Stimulated activated CD4-positive, alpha-beta T cell treated with anti-CD3 and anti-CD28 coated beads, Interleukin-4, amount 100 ng/mL, for 4 hours (primary cell): ENCODE results near the gene GNL2.
A peak's percentile ranks its signal among the peaks of the same experiment; 100 is the strongest.

ENCODE experiments used
- DNase-seq, 2 experiments: peaks; one replicate each; pipeline ENCODE4 v3.0.0-alpha.2; 2020

The GNL2 gene

DNA sequence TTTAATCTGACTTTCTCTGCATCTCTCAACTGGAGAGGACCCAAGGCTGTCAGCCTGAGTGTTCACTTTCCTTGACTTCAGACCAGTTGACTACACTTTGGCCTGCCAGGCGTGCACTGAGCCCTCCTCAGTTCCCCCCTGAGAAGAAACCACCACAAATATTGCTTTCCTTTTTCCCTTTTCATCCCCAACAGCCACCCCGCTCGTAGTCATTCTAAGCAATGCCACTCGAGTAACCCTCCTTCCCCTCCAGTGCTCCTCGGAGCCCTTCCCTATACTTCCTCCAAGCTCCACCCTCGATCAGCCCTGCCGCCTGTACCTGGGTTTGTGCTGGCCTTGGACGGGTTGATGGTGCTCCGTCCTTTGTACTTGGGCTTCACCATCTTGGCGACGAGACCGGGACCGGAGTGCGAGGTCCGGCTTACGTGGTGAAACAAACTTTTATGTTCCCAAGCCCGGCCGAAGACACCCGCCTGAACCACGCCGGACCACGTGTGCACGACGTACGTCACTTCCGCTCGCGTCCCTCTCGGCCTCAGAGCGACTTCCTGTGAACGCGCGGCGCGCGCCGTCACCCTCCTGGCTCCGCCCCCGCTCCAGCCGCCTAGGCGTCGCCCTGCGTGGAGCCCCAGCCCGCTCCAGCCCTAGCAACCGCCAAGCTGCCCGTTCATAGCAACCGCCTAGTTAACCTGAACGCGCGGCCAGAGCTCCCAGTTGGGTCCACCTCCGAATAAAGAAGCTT is at the start of gene GNL2:
TSS of gene GNL2 (minus strand) at position 498 of the 742 bp plus-strand sequence. CDS start at position 383, 115 bp downstream.
- peak; percentile 94 to 96 for DNase-seq

DNA sequence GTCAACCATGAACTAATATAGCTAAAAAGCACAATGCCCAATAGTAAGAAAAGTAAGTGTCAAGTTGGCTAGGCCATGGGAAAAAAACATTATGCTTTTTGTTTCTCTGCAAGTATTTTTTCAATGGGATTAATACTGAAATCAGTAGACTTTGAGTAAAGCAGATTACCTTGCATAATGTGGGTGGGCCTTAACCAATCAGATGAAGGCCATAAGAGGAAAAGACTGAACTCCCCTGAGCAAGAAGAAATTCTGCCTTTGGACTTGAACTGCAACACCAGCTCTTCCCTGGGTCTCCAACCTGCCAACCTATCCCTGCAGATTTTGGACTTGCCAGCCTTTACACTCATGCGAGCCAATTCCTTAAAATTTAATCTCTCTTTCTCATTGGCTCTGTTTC is 45.3 kb upstream of the GNL2 start:
- DNase-seq, result no peak

DNA sequence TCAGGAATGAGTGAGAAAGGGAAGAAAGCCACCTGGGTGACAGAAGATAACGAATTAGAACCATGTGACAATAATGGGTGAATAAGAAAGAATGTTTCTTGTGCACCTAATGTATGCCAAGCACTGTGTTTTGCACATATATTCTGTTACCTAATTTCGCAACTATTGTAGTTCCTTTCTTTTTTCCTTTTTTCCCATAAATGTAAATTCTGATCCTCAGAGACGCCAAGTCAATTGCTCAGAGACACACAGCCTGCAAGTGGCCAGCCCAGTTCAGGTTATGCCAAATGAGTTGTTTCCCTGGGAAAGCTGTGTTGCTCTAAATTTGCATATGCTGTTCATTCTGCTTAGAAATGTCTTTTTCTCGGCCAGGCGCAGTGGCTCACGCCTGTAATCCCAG is 40.7 kb upstream of the GNL2 start:
- DNase-seq, result no peak

DNA sequence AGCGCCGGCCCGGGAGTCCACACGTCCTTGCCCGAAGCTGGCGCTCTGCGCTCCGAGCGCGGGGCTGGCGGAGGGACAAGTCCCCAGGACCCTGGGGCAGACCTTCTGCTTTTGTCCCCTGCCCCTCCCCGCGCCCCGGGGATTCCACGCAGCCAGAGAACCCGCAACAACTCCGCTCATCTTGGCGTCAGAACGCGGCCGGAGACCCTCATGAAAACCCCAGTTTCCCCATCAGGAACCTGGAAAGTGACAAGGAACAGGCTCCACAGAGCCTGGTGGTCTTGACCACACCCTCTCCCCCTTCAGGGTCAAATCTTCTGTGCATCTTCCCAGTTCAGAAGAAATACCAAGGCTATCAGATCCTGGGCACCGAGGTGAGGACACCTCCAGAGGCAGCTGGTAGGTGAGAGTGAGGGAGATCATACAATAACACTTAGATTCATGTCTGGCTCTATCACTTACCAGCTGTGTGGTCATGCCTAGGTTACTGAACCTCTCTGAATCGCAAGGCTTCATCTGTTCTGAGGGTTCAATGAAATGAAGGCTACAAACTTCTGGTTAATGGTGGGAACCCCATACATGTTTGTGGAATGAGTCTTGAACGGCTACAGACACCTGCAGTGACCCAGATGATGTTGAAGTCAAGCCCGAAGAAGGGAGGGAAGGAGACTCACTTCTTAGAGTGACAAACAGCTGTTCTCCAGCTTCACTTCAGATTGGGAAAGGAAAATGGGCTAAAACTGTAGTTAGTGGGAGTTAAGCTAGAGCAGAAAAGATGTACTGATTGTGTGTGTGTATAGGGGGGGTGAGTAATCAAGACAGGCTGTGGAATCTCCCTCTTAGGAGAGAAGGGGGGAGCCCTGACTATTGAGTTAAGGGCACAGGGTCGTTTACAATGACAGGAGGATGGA is 39.5 kb upstream of the GNL2 start:
- no peak for DNase-seq

DNA sequence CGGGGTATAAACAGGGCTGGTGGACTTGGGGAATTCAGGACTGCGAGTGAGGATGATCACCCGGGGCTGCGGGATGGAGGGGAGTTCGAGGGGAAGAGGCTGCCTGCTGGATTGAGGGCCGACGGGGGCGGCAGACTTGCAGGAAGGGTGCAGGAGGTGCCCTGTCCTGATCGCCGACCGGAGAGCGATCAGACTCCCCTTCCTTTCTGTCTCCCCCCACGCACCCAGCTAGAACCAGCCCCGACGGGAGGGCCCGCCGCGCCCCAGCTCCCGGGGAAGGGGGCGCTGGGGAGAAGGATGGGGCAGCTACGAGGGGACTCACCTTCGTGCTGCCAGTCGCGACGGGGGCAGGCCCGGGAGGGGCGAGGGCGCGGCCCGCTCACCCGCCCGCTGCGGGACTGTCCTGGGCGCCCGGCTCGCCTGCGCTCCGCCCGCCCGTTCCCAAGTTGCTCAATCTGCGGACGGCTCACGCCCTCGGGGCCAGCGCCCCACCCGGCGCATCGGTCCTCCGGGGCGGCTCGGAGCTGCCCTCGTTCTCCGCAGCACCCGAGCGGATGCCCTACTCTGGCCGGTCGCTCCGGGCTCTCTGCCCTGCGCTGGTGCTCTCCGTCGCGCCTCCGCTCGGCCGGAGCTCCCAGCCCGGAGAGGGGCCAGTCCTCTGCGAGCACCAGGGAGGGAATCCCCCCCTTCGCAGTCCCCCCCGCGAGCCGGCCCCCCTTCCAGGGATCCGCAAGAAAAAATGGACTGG is 38.7 kb upstream of the GNL2 start, which contains the start of gene RSPO1:
TSS of gene RSPO1 (minus strand) at position 649 of the 748 bp plus-strand sequence. CDS start 5,231 bp downstream, outside the sequence.
- no peak for DNase-seq

DNA sequence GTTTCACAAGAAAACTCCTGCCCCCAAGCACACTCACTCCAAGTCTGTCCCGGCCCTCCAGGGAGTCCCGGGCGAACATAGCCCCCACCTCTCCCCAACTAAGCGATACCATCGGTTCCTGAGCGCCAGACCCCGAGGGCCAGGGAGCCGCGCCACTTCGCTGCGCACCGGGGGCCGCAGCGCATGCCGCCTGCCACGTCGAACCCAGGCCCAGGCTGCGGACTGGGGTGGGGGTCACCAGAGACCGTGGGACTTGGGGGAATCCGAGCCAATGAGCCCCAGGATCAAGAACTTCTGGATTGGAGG is 38.2 kb upstream of the GNL2 start:
- DNase-seq, result no peak

DNA sequence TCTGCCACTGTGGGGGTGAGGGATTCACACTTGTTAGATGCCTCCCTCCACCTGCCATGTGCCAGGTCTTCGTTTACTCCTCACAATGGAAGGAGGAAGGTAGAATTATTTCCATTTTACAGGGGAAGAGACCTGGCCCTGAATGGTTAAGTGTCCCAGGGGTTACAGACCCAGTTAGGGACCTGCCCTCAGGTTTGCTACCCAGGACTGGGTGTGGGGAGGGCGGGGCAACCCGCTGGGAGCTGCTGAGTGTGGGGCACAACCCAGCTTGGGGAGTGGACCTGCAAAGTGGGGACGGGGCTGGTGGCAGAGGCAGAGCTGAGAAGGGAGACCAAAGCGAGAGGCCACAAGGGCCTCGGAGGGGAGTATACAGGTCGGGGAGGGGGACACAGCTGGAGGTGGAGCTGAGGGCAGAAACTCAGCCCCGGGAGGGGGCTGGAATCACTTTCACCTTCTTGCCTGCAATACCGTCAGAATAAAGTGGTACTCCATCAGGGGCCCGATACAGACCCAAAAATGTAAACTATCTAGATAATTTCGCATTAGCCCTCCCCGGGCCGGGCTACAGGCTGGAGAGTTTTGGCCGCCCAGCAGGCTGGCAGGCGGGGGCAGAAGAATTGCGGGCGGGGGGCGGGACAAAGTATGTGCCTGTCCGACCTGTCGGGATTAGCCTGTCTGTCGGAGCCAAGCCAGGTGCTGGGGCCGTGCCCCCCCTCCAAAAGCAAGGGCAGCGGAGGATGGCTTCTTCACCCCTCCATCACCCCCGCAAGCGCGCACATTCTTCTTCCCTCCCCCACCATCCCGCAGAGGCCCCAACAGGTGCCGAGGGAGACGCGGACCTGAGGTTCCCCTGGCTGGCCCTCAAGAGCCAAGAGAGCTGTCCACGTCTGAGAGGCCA is 37.6 kb upstream of the GNL2 start:
- DNase-seq, result no peak

DNA sequence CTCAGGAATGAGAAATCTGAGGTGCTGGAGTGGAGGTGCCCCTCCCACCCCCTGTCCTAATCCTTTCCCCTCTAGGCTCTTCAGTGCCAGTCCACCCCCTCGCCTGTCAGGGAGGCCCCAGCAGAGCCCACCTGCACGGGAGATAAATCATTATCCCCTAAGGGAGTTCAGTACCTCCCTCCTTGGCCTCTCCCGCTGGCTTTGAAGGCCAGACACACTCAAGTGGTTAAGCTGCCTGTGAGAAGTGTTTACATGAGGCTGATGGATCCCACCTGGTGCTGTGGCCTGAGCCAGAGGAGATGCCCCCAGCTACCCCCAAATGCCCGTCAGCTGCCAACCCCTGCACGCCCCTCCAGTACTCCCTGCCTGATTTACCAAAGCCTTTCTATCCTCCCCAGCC is 35.3 kb upstream of the GNL2 start:
- DNase-seq, result no peak

DNA sequence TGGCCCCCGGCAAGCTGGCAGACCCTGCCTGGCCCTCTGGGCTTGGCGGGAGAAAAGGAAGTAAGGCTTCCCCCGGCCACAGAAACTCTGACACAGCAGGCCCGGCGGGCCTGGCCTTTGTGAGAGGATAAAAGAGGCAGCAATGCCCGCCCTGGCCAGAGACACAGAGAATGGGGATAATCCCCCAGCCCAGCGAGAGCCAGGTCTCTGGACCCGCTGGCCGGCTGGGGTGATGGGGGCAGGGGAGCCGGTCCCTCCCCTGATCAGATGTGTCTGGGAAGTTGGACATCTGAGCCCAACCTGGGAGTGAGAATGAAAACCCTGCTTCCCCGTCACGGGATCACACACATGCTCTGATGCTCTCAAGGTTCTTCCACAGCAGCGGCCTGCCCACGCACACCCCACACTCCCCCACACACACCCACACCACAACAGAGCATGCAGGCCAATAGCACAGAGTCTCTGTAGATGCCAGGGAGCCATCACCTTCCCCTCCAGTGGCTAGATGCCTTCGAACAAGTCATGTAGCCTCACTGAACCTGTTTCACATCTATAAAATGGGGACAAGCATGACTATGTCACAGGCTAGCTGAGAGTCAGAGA is 34.8 kb upstream of the GNL2 start:
- no peak for DNase-seq

- no peak for DNase-seq
Measured at GRCh38 chr1:37629726-37630425, 34.1 kb upstream of the GNL2 start.

- DNase-seq, result no peak
Measured at GRCh38 chr1:37629008-37629407, 33.3 kb upstream of the GNL2 start.

DNA sequence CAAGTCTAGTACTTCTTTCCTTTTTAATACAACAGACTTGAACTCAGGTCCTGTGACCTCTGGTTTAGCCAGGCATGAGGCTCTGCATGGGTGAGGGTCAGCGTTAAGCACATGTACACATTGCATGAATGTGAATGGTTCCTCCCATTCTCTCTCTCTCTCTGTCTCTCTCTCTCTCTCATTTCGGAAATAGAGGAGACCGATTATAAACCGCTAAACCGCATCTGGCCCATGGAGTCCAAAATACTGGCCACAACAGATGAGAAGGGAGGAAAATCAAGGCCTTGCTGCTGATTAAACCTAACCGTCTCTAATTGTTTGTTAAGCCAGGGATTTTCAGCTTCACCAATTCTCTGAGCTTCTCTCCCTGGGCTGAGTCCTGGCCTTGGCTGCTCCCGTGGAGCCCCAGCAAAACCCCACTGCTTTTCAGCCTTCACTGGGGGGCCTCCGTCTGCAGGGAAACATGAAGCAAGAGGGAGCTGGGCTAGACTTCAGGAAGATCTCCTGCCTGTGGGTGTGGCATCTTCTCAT is 32.4 kb upstream of the GNL2 start:
- no peak for DNase-seq

GRCh38 chr1:37622131-37622530 is 26.4 kb upstream of the GNL2 start:
- no peak for DNase-seq

DNA sequence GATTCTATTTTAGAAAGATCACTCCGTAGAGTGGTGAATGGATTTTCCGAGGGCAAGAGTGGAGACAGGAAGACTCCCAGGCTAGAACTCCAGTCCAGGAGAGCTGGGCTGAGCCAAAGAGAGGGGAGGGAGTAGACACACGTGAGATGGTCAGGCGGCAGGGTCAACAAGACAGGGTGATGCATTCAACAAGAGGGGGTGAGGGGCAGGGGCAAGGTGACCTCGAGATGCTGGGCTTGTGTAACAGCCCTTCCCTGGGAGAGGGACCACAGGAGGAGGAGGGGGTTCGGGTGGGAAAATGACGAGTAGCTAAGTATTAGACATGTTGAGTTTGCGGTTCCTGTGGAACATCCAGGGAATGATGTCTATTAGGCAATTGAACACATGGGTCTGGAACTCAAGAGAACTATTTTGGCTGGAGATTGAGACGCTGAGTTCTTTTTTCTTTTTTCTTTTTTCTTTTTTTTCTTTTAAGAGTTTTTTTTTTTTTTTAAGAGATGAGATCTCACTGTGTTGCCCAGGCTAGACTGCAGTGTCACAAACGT is 25.7 kb upstream of the GNL2 start:
- DNase-seq, result no peak

- no peak for DNase-seq
Measured at GRCh38 chr1:37620707-37621106, 25.0 kb upstream of the GNL2 start.

DNA sequence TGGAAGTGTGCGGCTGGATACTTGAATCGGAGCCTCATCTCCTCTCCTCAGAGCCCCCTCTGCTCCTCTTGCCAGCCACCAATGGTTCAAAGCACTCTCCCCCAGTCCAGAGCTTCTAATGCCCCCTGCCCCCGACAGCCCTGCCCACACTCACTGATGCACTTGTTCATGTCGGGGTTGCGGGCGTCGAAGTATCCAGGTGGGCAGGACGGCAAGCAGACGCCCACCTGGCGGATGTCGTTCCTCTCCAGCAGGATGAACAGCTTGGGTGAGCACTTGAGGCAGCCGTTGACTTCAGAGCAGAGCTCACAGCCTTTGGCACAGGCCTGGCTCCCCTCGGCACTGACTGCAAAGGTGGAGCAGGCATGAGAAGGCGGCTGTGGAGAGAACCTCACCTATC is 20.6 kb upstream of the GNL2 start:
- no peak for DNase-seq

DNA sequence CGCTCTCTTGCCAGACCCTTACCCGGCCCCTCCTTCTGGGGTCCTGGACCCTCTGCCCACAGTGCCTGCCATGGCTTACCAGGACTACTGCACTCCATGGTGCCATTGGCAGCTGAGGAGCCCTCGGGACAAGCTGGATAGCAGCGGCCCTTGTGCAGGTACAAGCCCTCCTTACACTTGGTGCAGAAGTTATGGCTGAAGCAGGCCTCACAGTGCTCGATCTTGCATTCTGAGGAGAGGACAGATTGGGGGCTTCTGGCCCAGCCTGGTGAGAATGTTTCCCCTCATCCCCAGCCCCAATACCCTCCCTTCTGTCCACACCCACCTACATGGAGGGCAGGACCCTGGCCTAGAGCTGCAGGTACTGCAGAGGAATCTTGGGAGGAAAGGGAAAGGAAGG is 18.4 kb upstream of the GNL2 start:
- no peak for DNase-seq

DNA sequence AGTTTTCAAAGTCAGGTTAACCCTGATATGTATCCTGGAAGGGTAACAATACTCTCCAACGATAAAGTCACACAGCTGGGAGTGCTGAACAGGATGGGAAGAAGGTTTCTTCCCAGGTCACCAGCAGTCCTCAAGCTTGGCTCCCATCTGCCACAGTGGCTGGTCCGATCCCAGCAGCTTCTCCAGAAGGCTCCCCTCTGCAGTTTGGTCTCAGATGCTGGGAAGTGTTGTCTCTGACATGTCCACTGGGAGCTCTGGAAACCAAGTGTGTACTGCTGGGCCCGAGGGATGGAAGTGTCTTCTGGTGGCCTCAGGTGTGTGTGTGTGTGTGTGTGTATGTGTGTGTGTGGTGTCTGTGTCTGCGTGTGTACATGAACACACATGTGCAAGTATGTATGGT is 16.4 kb upstream of the GNL2 start:
- no peak for DNase-seq

GRCh38 chr1:37609994-37610393 is 14.3 kb upstream of the GNL2 start:
- no peak for DNase-seq

GRCh38 chr1:37609002-37609401 is 13.3 kb upstream of the GNL2 start:
- no peak for DNase-seq
